Adrenal gland (tissue), 12 donors: ENCODE results near the gene SPTB. TPM values are rescaled to one million over a fixed set of nuclear protein-coding genes. Genes with fewer than 3 reads are reported as not detected.

Source experiments
- DNase-seq, 7 donors: peaks; one replicate each; pipeline ENCODE4 v3.0.0-alpha.2; 2019 to 2020
- H3K27ac ChIP-seq, 5 donors: fragments of 200-600 bp; sonication (generic) in 4 of 5; 1 replicate in 3 of 5; 2 replicates in 2 of 5; pipeline versions ENCODE4 v1.5.1 to v1.8.0; 2016 to 2020; ENCODE audit warnings: mild to moderate bottlenecking in 1 of 5
- H3K27me3 ChIP-seq: fragments of 200-600 bp; 2 replicates; pipeline ENCODE4 v1.8.0; 2021
- H3K36me3 ChIP-seq, 2 donors: fragments of 200-600 bp; replicated peaks in 1 of 2; 1 replicate in 1 of 2; 2 replicates in 1 of 2; pipeline versions ENCODE4 v1.5.1 to v1.8.0; 2018 to 2022
- H3K4me1 ChIP-seq, 2 donors: fragments of 200-600 bp; replicated peaks in 1 of 2; 1 replicate in 1 of 2; 2 replicates in 1 of 2; pipeline versions ENCODE4 v1.5.1 to v1.8.0; 2018 to 2021
- H3K4me3 ChIP-seq, 4 donors: fragments of 200-600 bp; sonication (generic) in 3 of 4; one replicate each; pipeline ENCODE4 v1.5.1; 2016 to 2018
- H3K9me3 ChIP-seq, 3 donors: fragments of 200-600 bp; sonication (generic) in 1 of 3; replicated peaks in 1 of 3; 1 replicate in 2 of 3; 2 replicates in 1 of 3; pipeline versions ENCODE4 v1.5.1 to v1.8.0; 2016 to 2021
- POLR2A ChIP-seq, 2 donors: fragments of 450-650 bp; IDR thresholded peaks; one replicate each; pipeline ENCODE4 v1.6.1; 2017; ENCODE audit warnings: antibody characterized with exemption in 2 of 2, mild to moderate bottlenecking in 2 of 2, moderate library complexity in 1 of 2
- WGBS, 4 donors: extraction: QIAGEN DNeasy Blood & Tissue Kit in 2 of 4; methylation state at CpG; one replicate each; pipeline versions ENCODE4 v1.1.5 to v1.1.7; 2013 to 2017; 5-methylcytosine and 5-hydroxymethylcytosine counted together
- intact Hi-C, 2 donors: fragments of 100-400 bp; cut with DNase I; formaldehyde crosslinking; loops; one replicate each; pipeline versions ENCODE4 v1.14.1 to v1.15.0; 2022 to 2023
- polyA plus RNA-seq, 3 donors: library from polyadenylated mRNA; stranded (reverse); fragments of 200-250 nt in 2 of 3; fragments of 350-450 nt in 1 of 3; fragmentation: Illumina TruSeq in 1 of 3; extraction: RNeasy Lipid Tissue Mini Kit (QIAGEN cat#74804) in 1 of 3; gene quantifications; one replicate each; pipeline ENCODE4 v1.2.3, GENCODE V29; 2013 to 2014
- total RNA-seq, 9 donors: library from RNA; depleted of rRNA in 4 of 9; stranded (reverse); fragments of >200 nt in 4 of 9; fragments of 120-200 nt in 1 of 9; fragmentation: NEBNext Ultra II Directional in 1 of 9; extraction: Animal tissue kit (Norgen Biotek cat#: 25700) in 1 of 9; gene quantifications; one replicate each; pipeline versions ENCODE4 v1.1.0 to v1.2.4, GENCODE V29; 2013 to 2023
- TF ChIP-seq, protein P1 (sequence below), 6 experiments: fragments of 450-650 bp in 4 of 6; fragments of 200-600 bp in 2 of 6; sonication (generic) in 1 of 6; IDR thresholded peaks; 1 replicate in 5 of 6; 2 replicates in 1 of 6; pipeline versions ENCODE4 v1.5.1 to v1.8.0; 2016 to 2021; ENCODE audit warnings: antibody characterized with exemption in 6 of 6, mild to moderate bottlenecking in 2 of 6, moderate library complexity in 1 of 6
- donor health status: healthy with polysubstance abuse.
- donor health status: Bipolar disorder and iron deficiency.
- donor health status: DM: yes; HTN: yes; CAD: no.
- donor health status: DM: no; HTN: no; CAD: no.
- donor health status: DM: no; HTN: no; CAD: no.
- donor health status: DM: yes; HTN: yes; CAD: no.

SPTB gene
- total and polyA plus RNA-seq, 12 donors: 0.18 to 14.5 (median 1.2) TPM

DNA sequence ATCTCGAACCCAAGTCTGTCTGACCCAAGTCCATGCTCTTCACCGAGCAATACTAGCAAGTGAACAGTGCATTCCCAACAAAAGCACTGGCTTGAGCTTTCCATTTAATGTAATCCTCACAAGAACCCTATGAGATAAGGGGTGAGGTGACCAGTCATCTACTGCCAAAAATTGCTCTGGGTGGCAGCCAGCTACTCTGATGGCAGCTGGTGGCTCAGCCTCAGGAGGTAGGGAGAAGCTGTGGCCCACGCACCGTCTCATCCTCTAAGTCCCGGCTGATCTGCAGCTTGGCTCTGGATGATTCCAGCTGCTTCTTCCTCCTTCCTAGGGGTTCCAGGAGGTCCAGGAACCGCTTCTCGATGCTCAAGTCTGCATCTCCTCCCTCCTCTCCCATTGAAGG is 100.2 kb downstream of the SPTB start:
- intact Hi-C loops: no loop called here
- peak in 5 of 7 donors; percentile 36 to 72 (median 66) for DNase-seq
- no peak overlapping the region for H3K27ac ChIP-seq
- no peaks in the 10 kb centered on the region for H3K9me3 ChIP-seq
- H3K4me1 ChIP-seq: peaks cover 0 to 4% of the 10 kb centered on the region in 2 donors
- H3K27me3 ChIP-seq: no peaks in the 10 kb centered on the region
- H3K4me3 ChIP-seq: no peak overlapping the region
- no peak for TF ChIP-seq POLR2A (IDR thresholded peaks at IDR 0.05)
- TF ChIP-seq, protein P1, sequence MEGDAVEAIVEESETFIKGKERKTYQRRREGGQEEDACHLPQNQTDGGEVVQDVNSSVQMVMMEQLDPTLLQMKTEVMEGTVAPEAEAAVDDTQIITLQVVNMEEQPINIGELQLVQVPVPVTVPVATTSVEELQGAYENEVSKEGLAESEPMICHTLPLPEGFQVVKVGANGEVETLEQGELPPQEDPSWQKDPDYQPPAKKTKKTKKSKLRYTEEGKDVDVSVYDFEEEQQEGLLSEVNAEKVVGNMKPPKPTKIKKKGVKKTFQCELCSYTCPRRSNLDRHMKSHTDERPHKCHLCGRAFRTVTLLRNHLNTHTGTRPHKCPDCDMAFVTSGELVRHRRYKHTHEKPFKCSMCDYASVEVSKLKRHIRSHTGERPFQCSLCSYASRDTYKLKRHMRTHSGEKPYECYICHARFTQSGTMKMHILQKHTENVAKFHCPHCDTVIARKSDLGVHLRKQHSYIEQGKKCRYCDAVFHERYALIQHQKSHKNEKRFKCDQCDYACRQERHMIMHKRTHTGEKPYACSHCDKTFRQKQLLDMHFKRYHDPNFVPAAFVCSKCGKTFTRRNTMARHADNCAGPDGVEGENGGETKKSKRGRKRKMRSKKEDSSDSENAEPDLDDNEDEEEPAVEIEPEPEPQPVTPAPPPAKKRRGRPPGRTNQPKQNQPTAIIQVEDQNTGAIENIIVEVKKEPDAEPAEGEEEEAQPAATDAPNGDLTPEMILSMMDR (IDR thresholded peaks at IDR 0.05): no peak
- 88 to 94% (median 94%) methylated on average over 6 to 7 of the region's 7 CpGs for WGBS, 4 donors
- no peaks in the 10 kb centered on the region for H3K36me3 ChIP-seq

DNA sequence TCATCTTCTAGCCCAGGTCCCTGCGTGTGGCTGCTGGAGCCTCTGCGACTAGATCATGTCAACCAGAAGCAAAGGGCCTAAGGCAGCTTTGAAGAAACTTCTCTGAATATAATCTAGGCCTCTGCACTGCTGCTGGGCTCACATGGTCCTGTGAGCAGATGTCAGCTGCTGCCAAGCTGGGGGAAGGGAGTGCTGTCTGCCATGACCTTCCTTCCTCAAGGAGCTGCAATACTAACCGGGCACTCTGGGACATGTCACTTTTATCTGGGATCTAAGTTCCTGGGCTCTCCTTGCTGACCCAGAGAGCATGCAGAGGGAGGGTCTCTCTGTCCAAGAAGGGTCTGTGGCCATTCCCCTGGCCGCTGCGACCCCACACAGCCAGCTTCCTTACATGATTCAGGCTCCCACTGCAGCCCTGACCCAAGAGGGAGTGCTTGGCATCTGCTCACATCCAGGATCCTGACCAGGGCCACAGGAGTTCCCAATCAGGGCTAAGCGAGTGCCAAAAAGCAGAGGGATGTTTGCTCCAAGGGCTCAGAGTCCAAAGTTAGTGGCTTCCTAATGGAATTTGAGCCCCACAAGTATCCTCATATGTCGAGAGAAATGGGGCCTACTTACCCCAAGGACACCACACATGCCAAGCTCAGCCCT is 101.5 kb downstream of the SPTB start:
- intact Hi-C loops: no loop called here

DNA sequence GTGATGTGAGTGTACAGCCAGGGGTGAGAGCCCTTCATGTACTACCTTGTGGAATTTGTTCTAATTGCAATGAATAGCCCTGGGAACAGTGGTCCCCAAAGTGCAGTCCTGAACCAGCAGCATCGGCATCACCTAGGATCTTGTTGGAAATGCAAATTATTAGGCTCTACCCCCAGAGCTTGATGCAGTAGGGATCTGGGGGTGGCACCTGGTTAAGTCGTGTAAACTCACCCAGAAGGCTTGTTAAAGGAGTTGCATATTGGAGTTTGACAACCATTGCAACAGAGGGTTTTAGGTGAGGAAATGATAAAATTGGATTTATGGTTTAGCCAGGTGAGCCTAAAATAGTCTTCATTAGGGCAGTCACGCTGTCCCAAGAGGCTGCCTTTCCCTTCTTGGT is 102.2 kb downstream of the SPTB start:
- intact Hi-C loops: no loop called here
- WGBS, 4 donors: 89 to 95% (median 91%) methylated on average over 3 of the region's 3 CpGs
- H3K9me3 ChIP-seq: no peaks in the 10 kb centered on the region
- DNase-seq: no peak
- H3K27ac ChIP-seq: no peak overlapping the region
- peaks cover 0 to 4% of the 10 kb centered on the region in 2 donors for H3K4me1 ChIP-seq
- TF ChIP-seq POLR2A (IDR thresholded peaks at IDR 0.05): no peak
- TF ChIP-seq, protein P1 (IDR thresholded peaks at IDR 0.05): no peak
- no peaks in the 10 kb centered on the region for H3K27me3 ChIP-seq
- no peaks in the 10 kb centered on the region for H3K36me3 ChIP-seq
- no peak overlapping the region for H3K4me3 ChIP-seq

More for the DNA sequence above, 101.5 kb downstream of the SPTB start:
- Histone ChIP-seq H3K9me3 (no peaks in the 10 kb centered on the region), H3K4me1 (peaks cover 0 to 4% of the 10 kb centered on the region in 2 donors), H3K4me3 (no peak overlapping the region), H3K36me3 (no peaks in the 10 kb centered on the region), H3K27ac (no peak overlapping the region), H3K27me3 (no peaks in the 10 kb centered on the region)
- 45 to 70% (median 59%) methylated on average over 6 to 7 of the region's 7 CpGs for WGBS, 4 donors
- TF ChIP-seq, protein P1 (IDR thresholded peaks at IDR 0.05): no peak
- TF ChIP-seq POLR2A (IDR thresholded peaks at IDR 0.05): no peak
- DNase-seq: peak in 6 of 7 donors; percentile 53 to 83 (median 77)

DNA sequence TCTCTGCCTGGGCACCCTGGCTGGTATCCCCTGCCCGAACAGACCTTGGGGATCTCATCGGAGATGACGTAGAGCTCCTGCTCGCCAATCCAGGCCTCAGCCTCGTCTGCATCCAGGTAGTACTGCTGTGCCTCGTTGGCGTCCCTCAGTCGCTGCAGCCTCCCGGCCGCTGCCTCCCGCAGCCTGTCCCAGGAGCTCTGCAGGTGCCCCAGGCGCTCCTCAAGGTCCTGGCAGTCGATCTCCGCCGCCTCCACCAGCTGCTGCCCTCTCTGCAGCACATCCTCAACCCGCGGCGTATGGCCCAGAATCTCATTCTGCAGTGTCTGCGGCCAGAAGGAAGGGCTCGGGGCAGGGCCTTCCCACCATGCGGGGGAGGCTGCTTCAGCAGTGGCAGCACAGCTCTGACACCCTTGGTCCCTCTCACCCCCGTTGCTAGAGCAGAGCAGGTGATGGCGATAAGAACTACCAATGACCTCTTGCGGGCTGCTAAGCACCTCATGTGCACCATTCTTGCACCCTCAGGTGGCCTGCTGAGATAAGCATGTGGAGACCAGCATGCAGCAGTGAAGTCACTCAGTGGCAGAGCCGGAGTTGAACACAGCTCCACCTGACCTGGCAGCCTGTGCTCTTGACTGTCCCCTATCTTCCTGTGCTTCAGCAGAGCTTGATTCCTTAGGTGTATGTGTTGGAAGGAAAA is 104.5 kb downstream of the SPTB start:
- no peak for TF ChIP-seq POLR2A (IDR thresholded peaks at IDR 0.05)
- TF ChIP-seq, protein P1 (IDR thresholded peaks at IDR 0.05): no peak
- no peaks in the 10 kb centered on the region for H3K27me3 ChIP-seq
- no peaks in the 10 kb centered on the region for H3K36me3 ChIP-seq
- intact Hi-C loops: no loop called here
- DNase-seq: no peak
- WGBS, 4 donors: 87 to 94% (median 91%) methylated on average over 17 to 25 of the region's 25 CpGs
- H3K9me3 ChIP-seq: no peaks in the 10 kb centered on the region
- H3K27ac ChIP-seq: no peak overlapping the region
- peaks cover 0 to 4% of the 10 kb centered on the region in 2 donors for H3K4me1 ChIP-seq
- no peak overlapping the region for H3K4me3 ChIP-seq
